Smooth muscle cell (in vitro differentiated cells): ENCODE data around the gene PRKCA. TPM values are rescaled to one million over a fixed set of nuclear protein-coding genes. Genes with fewer than 3 reads are reported as not detected.

Experiments
- DNase-seq: peaks from one replicate; lab custom pipeline; 2025; ENCODE audit not compliant: unreplicated experiment; lab: John Stamatoyannopoulos, UW
- H2AFZ ChIP-seq: fragments of 200-600 bp; sonication (generic); 2 replicates; pipeline ENCODE4 v1.6.0; 2016; ENCODE audit warnings: antibody characterized with exemption, low read depth, mild to moderate bottlenecking
- H3F3A ChIP-seq: fragments of 200-600 bp; sonication (generic); 2 replicates; pipeline ENCODE4 v1.6.0; 2017; ENCODE audit warnings: antibody characterized with exemption, low read depth
- H3K27ac ChIP-seq: fragments of 200-600 bp; sonication (generic); 2 replicates; pipeline ENCODE4 v1.5.1; 2016; ENCODE audit warnings: low read depth, mild to moderate bottlenecking
- H3K27me3 ChIP-seq: fragments of 200-600 bp; sonication (generic); 2 replicates; pipeline ENCODE4 v1.6.1; 2016; ENCODE audit warnings: low read depth, mild to moderate bottlenecking
- H3K36me3 ChIP-seq: fragments of 200-600 bp; sonication (generic); 2 replicates; pipeline ENCODE4 v1.5.1; 2016; ENCODE audit warnings: low read depth
- H3K4me1 ChIP-seq: fragments of 200-600 bp; sonication (generic); 2 replicates; pipeline ENCODE4 v1.5.1; 2016; ENCODE audit warnings: low read depth
- H3K4me2 ChIP-seq: fragments of 200-600 bp; sonication (generic); 2 replicates; pipeline ENCODE4 v1.6.0; 2016; ENCODE audit warnings: mild to moderate bottlenecking
- H3K4me3 ChIP-seq: fragments of 200-600 bp; sonication (generic); 2 replicates; pipeline ENCODE4 v1.5.1; 2016; ENCODE audit warnings: mild to moderate bottlenecking
- H3K79me2 ChIP-seq: fragments of 200-600 bp; sonication (generic); 2 replicates; pipeline ENCODE4 v1.6.0; 2016; ENCODE audit warnings: low read depth, mild to moderate bottlenecking
- H3K9ac ChIP-seq: fragments of 200-600 bp; sonication (generic); 2 replicates; pipeline ENCODE4 v1.6.0; 2016; ENCODE audit warnings: low read depth
- H3K9me3 ChIP-seq: fragments of 200-600 bp; sonication (generic); replicated peaks from 2 replicates; pipeline ENCODE4 v1.5.1; 2016; ENCODE audit warnings: low read depth
- H4K20me1 ChIP-seq: fragments of 200-600 bp; sonication (generic); 2 replicates; pipeline ENCODE4 v1.6.0; 2016; ENCODE audit warnings: low read depth
- WGBS: methylation state at CpG from one replicate; pipeline ENCODE4 v1.1.7; 2016; ENCODE audit warnings: low lambda C conversion rate; 5-methylcytosine and 5-hydroxymethylcytosine counted together
- polyA plus RNA-seq: library from polyadenylated mRNA; unstranded; fragments of >200 nt; fragmentation: Nextera tagmentation; extraction: Ambion mirVana; gene quantifications from 2 replicates; pipeline ENCODE4 v1.2.1, GENCODE V29; 2016
- total RNA-seq: library from RNA; depleted of rRNA; stranded (reverse); fragments of >200 nt; gene quantifications from 2 replicates; pipeline ENCODE4 v1.2.3, GENCODE V29; 2014
- TF ChIP-seq, protein P1 (sequence below): fragments of 200-600 bp; sonication (generic); IDR thresholded peaks from 2 replicates; pipeline ENCODE4 v1.5.1; 2017; ENCODE audit warnings: borderline replicate concordance, mild to moderate bottlenecking, antibody characterized with exemption; ENCODE audit not compliant: insufficient read depth, poor library complexity, severe bottlenecking

Gene PRKCA
- total and polyA plus RNA-seq, 2 experiments from 2014 or later, result 0.78 to 7.1 TPM

DNA sequence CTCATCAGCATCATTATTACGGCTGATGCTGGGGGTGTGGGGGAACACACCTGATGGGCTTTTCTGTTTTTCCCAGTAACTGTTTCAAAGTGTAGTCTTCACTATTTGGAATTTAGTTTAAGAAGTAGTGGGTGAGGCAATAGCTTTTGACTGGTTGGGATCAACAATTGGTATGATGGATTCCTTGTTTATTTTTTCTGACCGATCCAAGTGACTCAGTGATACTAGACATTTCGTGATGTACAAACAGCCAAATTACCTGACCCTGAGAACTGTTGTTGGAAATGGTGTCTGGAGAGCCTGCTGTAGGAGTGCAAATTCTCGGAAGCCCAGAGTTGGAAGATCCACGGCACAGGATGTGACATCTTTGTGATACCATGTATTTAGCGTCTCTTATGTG lies 204.2 kb downstream of the PRKCA start:
- Histone ChIP-seq H2AFZ (no peak overlapping the region), H3K4me1 (no peaks in the 10 kb centered on the region), H3K27ac (no peak overlapping the region), H3F3A (no peaks in the 10 kb centered on the region), H3K27me3 (no peaks in the 10 kb centered on the region), H3K9ac (no peak overlapping the region), H3K4me3 (no peak overlapping the region), H4K20me1 (no peaks in the 10 kb centered on the region), H3K9me3 (no peaks in the 10 kb centered on the region), H3K36me3 (no peaks in the 10 kb centered on the region), H3K4me2 (no peak overlapping the region), H3K79me2 (no peaks in the 10 kb centered on the region)
- 98% methylated on average over 6 of the region's 6 CpGs for WGBS
- TF ChIP-seq, protein P1, sequence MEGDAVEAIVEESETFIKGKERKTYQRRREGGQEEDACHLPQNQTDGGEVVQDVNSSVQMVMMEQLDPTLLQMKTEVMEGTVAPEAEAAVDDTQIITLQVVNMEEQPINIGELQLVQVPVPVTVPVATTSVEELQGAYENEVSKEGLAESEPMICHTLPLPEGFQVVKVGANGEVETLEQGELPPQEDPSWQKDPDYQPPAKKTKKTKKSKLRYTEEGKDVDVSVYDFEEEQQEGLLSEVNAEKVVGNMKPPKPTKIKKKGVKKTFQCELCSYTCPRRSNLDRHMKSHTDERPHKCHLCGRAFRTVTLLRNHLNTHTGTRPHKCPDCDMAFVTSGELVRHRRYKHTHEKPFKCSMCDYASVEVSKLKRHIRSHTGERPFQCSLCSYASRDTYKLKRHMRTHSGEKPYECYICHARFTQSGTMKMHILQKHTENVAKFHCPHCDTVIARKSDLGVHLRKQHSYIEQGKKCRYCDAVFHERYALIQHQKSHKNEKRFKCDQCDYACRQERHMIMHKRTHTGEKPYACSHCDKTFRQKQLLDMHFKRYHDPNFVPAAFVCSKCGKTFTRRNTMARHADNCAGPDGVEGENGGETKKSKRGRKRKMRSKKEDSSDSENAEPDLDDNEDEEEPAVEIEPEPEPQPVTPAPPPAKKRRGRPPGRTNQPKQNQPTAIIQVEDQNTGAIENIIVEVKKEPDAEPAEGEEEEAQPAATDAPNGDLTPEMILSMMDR, result no peak
- DNase-seq, result no peak

DNA sequence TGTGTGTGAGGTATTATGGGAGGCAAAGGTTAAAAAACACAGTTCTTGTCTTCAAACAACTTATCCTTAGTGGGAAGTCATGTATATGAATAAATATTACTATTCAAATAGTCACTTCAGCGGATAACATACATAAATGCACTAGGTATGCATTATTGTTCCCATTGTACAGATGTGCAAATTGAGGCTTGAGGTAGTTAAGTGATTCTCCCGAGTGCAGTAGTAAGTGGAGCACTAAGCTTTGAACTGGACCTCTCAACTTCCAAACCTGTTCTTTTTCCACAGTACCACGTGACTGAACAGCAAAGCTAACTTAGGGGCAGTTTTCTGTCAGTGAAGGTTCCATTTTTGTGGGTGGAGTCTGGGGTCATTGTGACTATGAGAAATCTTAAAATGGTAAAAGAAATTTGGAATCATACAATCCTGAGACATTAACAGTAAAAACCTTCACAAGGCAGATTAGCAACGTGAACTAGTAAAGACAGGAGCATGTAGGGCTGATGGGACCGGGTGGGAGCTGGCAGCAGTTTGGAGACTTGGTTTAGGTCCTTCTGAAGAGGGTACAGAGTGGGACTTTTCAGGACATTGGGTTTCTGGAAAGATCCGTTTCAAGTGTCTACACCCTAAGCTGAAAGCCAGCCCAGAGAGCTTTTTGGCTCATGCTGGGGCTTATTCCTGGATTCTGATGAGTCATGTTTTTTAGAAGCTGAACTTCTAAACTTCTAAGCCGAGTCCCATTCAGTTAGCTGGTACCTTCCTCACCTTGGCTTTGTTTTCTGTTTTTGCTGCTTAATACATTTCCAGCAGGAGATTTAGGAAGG lies 204.9 kb downstream of the PRKCA start:
- 65% methylated on average over 7 of the region's 7 CpGs for WGBS
- Histone ChIP-seq H2AFZ (peak overlapping the region; percentile 30), H3K27me3 (no peaks in the 10 kb centered on the region), H3F3A (no peaks in the 10 kb centered on the region), H3K4me3 (no peak overlapping the region), H3K36me3 (no peaks in the 10 kb centered on the region), H3K27ac (no peak overlapping the region), H3K9me3 (no peaks in the 10 kb centered on the region), H3K79me2 (no peaks in the 10 kb centered on the region), H4K20me1 (no peaks in the 10 kb centered on the region), H3K9ac (no peak overlapping the region), H3K4me2 (peak overlapping the region; percentile 25), H3K4me1 (no peaks in the 10 kb centered on the region)
- TF ChIP-seq, protein P1, result no peak
- DNase-seq, result no peak

GRCh38 chr17:66507982-66508760 lies 205.8 kb downstream of the PRKCA start:
- TF ChIP-seq, protein P1, result no peak
- Histone ChIP-seq H3K9ac (no peak overlapping the region), H2AFZ (peak overlapping the region; percentile 30), H3K4me3 (no peak overlapping the region), H3K36me3 (no peaks in the 10 kb centered on the region), H3K27me3 (no peaks in the 10 kb centered on the region), H3K4me2 (peak overlapping the region; percentile 25), H3K27ac (peak overlapping the region; percentile 64), H3K79me2 (no peaks in the 10 kb centered on the region), H3K9me3 (no peaks in the 10 kb centered on the region), H3F3A (no peaks in the 10 kb centered on the region), H4K20me1 (no peaks in the 10 kb centered on the region), H3K4me1 (no peaks in the 10 kb centered on the region)
- WGBS, result 88% methylated on average over 10 of the region's 10 CpGs
- DNase-seq, result no peak
